A673 (cell line): Measurements from ENCODE around the gene ABHD1.

Experiments
- CTCF ChIP-seq: fragments of 300-800, 200-600 bp; sonication (generic); conservative IDR thresholded peaks from 2 replicates; pipeline ENCODE4 v1.5.1; 2017; ENCODE audit warnings: low read depth, mild to moderate bottlenecking, antibody characterized with exemption, low read length, moderate library complexity, mixed read lengths
- EZH2 ChIP-seq: fragments of 200-600 bp; sonication (generic); IDR thresholded peaks from 2 replicates; pipeline ENCODE4 v1.6.1; 2017; ENCODE audit warnings: borderline replicate concordance, low read depth, mild to moderate bottlenecking, mixed read lengths, antibody characterized with exemption, low read length; ENCODE audit not compliant: poor library complexity, severe bottlenecking

DNA sequence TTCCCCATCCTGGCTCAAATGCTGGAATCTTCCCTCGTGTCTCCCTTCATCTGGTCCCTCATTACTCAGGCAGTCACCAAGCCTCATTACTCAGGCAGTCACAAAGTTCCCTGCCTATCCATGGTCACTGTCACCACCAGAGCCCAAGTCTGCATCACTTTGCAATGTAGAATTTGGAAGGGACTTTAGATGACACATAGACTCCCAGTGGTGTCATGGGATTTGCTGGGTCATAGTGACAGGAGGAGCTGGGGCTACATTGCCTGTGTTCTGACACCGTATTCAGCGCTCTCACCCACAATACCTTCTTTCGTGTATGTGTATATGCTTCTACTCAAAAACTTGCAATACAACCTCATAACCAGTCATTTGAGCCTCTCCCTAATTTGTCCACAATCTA, 47.3 kb upstream of the ABHD1 start:
- no peak for TF ChIP-seq CTCF
- TF ChIP-seq EZH2: no peak
